WTC11 (cell line): Measurements from ENCODE around the gene SUN2. TPM values are rescaled to one million over a fixed set of nuclear protein-coding genes. Genes with fewer than 3 reads are reported as not detected.

Experiments used
- ATAC-seq: fragments of 200-7000 bp; cut with Tn5 transposase; 2 replicates; pipeline ENCODE4 v1.10.0; 2021; ENCODE audit warnings: mild to moderate bottlenecking, moderate library complexity
- CTCF ChIA-PET: fragments of 300-600 bp; sonication (Branson Sonifier 250); formaldehyde crosslinking; loops from one replicate; lab custom pipeline; 2021; ENCODE audit warnings: antibody characterized with exemption; lab: Charles Lee
- POLR2A ChIA-PET: fragments of 350-600 bp; sonication (Branson Sonifier 250); formaldehyde crosslinking; loops from one replicate; lab custom pipeline; 2021; ENCODE audit warnings: antibody characterized with exemption; lab: Charles Lee
- DNase-seq: peaks from one replicate; pipeline ENCODE4 v3.0.0; 2021; ENCODE audit warnings: low spot score
- H3K27ac Mint-ChIP-seq: 2 replicates; pipeline ENCODE4 v1.8.0; 2021; ENCODE audit warnings: mixed read lengths
- H3K27me3 Mint-ChIP-seq: 2 replicates; pipeline ENCODE4 v1.8.0; 2021; ENCODE audit warnings: low read depth, mild to moderate bottlenecking, moderate library complexity, mixed read lengths
- H3K36me3 Mint-ChIP-seq: 2 replicates; pipeline ENCODE4 v1.8.0; 2021; ENCODE audit warnings: mixed read lengths
- H3K4me1 Mint-ChIP-seq: 2 replicates; pipeline ENCODE4 v1.8.0; 2022; ENCODE audit warnings: mixed read lengths
- H3K4me3 Mint-ChIP-seq: 2 replicates; pipeline ENCODE4 v1.8.0; 2021; ENCODE audit warnings: mild to moderate bottlenecking, moderate library complexity, mixed read lengths
- H3K9me3 Mint-ChIP-seq: 2 replicates; pipeline ENCODE4 v1.8.0; 2021; ENCODE audit warnings: mixed read lengths
- ESRRA ChIP-seq: sonication (generic); formaldehyde crosslinking; IDR thresholded peaks from 2 replicates; pipeline ENCODE4 v1.8.1; 2022; ENCODE audit warnings: mild to moderate bottlenecking, missing genetic modification reagents, borderline replicate concordance
- FOXK1 ChIP-seq: sonication (generic); formaldehyde crosslinking; IDR thresholded peaks from 2 replicates; pipeline ENCODE4 v1.8.0; 2022; ENCODE audit warnings: mild to moderate bottlenecking, moderate library complexity, missing genetic modification reagents
- FOXP1 ChIP-seq: sonication (generic); formaldehyde crosslinking; IDR thresholded peaks from 2 replicates; pipeline ENCODE4 v1.8.0; 2022; ENCODE audit warnings: missing genetic modification reagents, mild to moderate bottlenecking, moderate library complexity, borderline replicate concordance
- GABPB1 ChIP-seq: sonication (generic); formaldehyde crosslinking; IDR thresholded peaks from 2 replicates; pipeline ENCODE4 v1.8.1; 2023; ENCODE audit warnings: mild to moderate bottlenecking, missing genetic modification reagents
- IRF2 ChIP-seq: sonication (generic); formaldehyde crosslinking; IDR thresholded peaks from 2 replicates; pipeline ENCODE4 v1.8.0; 2022; ENCODE audit warnings: low read depth, missing genetic modification reagents, borderline replicate concordance
- KAT7 ChIP-seq: sonication (generic); formaldehyde crosslinking; IDR thresholded peaks from 2 replicates; pipeline ENCODE4 v1.8.1; 2023; ENCODE audit warnings: missing genetic modification reagents, mild to moderate bottlenecking, borderline replicate concordance
- MYBL2 ChIP-seq: sonication (generic); formaldehyde crosslinking; IDR thresholded peaks from 2 replicates; pipeline ENCODE4 v1.8.1; 2023; ENCODE audit warnings: mild to moderate bottlenecking, moderate library complexity, missing genetic modification reagents
- PRRX2 ChIP-seq: fragments of 250-450 bp; sonication (Bioruptor Pico); IDR thresholded peaks from 2 replicates; pipeline ENCODE4 v1.8.0; 2021; ENCODE audit warnings: mild to moderate bottlenecking
- RELA ChIP-seq: sonication (generic); formaldehyde crosslinking; IDR thresholded peaks from 2 replicates; pipeline ENCODE4 v1.8.1; 2022; ENCODE audit warnings: missing genetic modification reagents, mild to moderate bottlenecking, borderline replicate concordance
- TCF7 ChIP-seq: sonication (generic); formaldehyde crosslinking; IDR thresholded peaks from 2 replicates; pipeline ENCODE4 v1.8.0; 2022; ENCODE audit warnings: mild to moderate bottlenecking, low read depth, missing genetic modification reagents, moderate library complexity
- ZNF219 ChIP-seq: sonication (generic); formaldehyde crosslinking; IDR thresholded peaks from 2 replicates; pipeline ENCODE4 v1.8.0; 2023; ENCODE audit warnings: missing genetic modification reagents, mild to moderate bottlenecking, borderline replicate concordance
- ZNF317 ChIP-seq: sonication (generic); formaldehyde crosslinking; IDR thresholded peaks from 2 replicates; pipeline ENCODE4 v1.8.1; 2023; ENCODE audit warnings: low read depth, mild to moderate bottlenecking, moderate library complexity, missing genetic modification reagents, borderline replicate concordance
- total RNA-seq: library from RNA; stranded (reverse); gene quantifications from 3 replicates; pipeline ENCODE4 v1.2.3, GENCODE V29; 2021
- TF ChIP-seq, protein P1 (sequence below): sonication (generic); formaldehyde crosslinking; IDR thresholded peaks from 2 replicates; pipeline ENCODE4 v1.8.0; 2022; ENCODE audit warnings: missing genetic modification reagents
- TF ChIP-seq, protein P2 (sequence below): fragments of 250-450 bp; sonication (Bioruptor Pico); IDR thresholded peaks from 2 replicates; pipeline ENCODE4 v1.9.0; 2021; ENCODE audit warnings: mild to moderate bottlenecking
- TF ChIP-seq, protein P3 (sequence below): sonication (generic); formaldehyde crosslinking; IDR thresholded peaks from 2 replicates; pipeline ENCODE4 v1.8.0; 2022; ENCODE audit warnings: mild to moderate bottlenecking, missing genetic modification reagents
- TF ChIP-seq, protein P4 (sequence below): fragments of 200-600 bp; IDR thresholded peaks from 2 replicates; pipeline ENCODE4 v1.8.0; 2022; ENCODE audit warnings: antibody characterized with exemption
- TF ChIP-seq, protein P5 (sequence below): sonication (generic); formaldehyde crosslinking; IDR thresholded peaks from 2 replicates; pipeline ENCODE4 v1.8.1; 2022; ENCODE audit warnings: mild to moderate bottlenecking, moderate library complexity, missing genetic modification reagents
- TF ChIP-seq, protein P6 (sequence below): sonication (generic); formaldehyde crosslinking; IDR thresholded peaks from 2 replicates; pipeline ENCODE4 v1.8.1; 2023; ENCODE audit warnings: mild to moderate bottlenecking, missing genetic modification reagents, moderate library complexity
- TF ChIP-seq, protein P7 (sequence below): sonication (generic); formaldehyde crosslinking; IDR thresholded peaks from 2 replicates; pipeline ENCODE4 v1.8.0; 2023; ENCODE audit warnings: missing genetic modification reagents
- TF ChIP-seq, protein P8 (sequence below): sonication (generic); formaldehyde crosslinking; IDR thresholded peaks from 2 replicates; pipeline ENCODE4 v1.8.1; 2022; ENCODE audit warnings: mild to moderate bottlenecking, missing genetic modification reagents, moderate library complexity, borderline replicate concordance

The SUN2 gene
- total RNA-seq, 1 experiment from 2014 or later = 30.1 TPM

DNA sequence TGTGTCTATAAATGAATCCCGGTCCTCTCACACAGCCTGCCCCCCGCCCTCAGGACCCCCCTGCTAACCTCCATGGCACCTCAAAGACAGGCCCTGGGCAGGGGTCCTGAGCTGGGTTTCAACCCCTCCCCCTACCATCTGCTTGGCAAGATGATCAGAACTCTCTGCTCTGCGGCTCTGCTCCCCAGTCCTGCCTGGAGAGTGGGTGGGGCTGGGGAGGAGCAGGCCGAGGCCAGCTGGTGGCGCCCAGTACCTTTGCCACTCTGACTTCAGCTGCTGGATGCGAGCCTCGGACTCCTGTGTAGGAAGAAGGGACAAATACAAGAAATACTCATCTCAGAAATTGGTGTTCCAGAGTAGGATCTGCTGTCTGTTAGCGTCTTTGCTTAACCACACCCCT, 15.0 kb downstream of the SUN2 start (continued):
- TF ChIP-seq, protein P1, sequence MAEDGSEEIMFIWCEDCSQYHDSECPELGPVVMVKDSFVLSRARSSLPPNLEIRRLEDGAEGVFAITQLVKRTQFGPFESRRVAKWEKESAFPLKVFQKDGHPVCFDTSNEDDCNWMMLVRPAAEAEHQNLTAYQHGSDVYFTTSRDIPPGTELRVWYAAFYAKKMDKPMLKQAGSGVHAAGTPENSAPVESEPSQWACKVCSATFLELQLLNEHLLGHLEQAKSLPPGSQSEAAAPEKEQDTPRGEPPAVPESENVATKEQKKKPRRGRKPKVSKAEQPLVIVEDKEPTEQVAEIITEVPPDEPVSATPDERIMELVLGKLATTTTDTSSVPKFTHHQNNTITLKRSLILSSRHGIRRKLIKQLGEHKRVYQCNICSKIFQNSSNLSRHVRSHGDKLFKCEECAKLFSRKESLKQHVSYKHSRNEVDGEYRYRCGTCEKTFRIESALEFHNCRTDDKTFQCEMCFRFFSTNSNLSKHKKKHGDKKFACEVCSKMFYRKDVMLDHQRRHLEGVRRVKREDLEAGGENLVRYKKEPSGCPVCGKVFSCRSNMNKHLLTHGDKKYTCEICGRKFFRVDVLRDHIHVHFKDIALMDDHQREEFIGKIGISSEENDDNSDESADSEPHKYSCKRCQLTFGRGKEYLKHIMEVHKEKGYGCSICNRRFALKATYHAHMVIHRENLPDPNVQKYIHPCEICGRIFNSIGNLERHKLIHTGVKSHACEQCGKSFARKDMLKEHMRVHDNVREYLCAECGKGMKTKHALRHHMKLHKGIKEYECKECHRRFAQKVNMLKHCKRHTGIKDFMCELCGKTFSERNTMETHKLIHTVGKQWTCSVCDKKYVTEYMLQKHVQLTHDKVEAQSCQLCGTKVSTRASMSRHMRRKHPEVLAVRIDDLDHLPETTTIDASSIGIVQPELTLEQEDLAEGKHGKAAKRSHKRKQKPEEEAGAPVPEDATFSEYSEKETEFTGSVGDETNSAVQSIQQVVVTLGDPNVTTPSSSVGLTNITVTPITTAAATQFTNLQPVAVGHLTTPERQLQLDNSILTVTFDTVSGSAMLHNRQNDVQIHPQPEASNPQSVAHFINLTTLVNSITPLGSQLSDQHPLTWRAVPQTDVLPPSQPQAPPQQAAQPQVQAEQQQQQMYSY (CRISPR knock-in tag) = no peak
- TF ChIP-seq FOXP1 = no peak
- TF ChIP-seq FOXK1 (CRISPR knock-in tag) = no peak
- TF ChIP-seq PRRX2 (CRISPR knock-in tag) = no peak
- TF ChIP-seq, protein P2, sequence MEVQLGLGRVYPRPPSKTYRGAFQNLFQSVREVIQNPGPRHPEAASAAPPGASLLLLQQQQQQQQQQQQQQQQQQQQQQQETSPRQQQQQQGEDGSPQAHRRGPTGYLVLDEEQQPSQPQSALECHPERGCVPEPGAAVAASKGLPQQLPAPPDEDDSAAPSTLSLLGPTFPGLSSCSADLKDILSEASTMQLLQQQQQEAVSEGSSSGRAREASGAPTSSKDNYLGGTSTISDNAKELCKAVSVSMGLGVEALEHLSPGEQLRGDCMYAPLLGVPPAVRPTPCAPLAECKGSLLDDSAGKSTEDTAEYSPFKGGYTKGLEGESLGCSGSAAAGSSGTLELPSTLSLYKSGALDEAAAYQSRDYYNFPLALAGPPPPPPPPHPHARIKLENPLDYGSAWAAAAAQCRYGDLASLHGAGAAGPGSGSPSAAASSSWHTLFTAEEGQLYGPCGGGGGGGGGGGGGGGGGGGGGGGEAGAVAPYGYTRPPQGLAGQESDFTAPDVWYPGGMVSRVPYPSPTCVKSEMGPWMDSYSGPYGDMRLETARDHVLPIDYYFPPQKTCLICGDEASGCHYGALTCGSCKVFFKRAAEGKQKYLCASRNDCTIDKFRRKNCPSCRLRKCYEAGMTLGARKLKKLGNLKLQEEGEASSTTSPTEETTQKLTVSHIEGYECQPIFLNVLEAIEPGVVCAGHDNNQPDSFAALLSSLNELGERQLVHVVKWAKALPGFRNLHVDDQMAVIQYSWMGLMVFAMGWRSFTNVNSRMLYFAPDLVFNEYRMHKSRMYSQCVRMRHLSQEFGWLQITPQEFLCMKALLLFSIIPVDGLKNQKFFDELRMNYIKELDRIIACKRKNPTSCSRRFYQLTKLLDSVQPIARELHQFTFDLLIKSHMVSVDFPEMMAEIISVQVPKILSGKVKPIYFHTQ (CRISPR knock-in tag) = no peak
- TF ChIP-seq, protein P3, sequence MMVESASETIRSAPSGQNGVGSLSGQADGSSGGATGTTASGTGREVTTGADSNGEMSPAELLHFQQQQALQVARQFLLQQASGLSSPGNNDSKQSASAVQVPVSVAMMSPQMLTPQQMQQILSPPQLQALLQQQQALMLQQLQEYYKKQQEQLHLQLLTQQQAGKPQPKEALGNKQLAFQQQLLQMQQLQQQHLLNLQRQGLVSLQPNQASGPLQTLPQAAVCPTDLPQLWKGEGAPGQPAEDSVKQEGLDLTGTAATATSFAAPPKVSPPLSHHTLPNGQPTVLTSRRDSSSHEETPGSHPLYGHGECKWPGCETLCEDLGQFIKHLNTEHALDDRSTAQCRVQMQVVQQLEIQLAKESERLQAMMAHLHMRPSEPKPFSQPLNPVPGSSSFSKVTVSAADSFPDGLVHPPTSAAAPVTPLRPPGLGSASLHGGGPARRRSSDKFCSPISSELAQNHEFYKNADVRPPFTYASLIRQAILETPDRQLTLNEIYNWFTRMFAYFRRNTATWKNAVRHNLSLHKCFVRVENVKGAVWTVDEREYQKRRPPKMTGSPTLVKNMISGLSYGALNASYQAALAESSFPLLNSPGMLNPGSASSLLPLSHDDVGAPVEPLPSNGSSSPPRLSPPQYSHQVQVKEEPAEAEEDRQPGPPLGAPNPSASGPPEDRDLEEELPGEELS (CRISPR knock-in tag) = no peak
- TF ChIP-seq, all 79 proteins: peak for 0

DNA sequence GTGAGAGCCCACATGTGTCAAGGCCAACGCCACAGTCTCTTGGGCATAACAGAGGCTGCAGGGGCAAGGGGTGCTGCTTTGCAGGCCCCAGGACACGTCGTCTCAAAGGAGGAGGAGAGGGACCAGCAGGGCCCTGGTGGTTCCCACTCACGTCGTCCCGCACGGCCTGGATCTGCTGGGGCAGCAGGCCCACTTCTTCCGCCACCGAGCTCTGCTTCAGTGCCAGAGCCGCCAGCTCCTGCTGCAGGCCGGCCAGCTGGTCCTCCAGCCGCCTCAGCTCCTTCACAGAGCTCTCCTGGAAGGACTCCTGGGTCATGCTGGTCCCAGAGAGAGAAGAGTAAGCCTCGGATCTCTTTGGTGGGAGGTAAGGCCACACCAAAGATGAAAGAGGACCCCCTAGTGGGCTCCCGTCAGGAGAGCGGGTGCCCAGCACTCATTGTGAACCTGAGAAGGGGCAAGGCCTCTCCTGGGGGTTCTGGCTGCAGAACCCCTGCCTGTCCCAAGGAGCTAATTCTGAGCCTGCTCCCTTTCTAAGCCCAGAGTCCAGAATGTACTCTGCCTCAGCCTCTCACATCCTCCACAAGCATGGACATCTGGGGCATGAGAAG, 15.6 kb downstream of the SUN2 start:
- no peak overlapping the region for H3K4me3 Mint-ChIP-seq
- no peak overlapping the region for H3K27ac Mint-ChIP-seq
- H3K36me3 Mint-ChIP-seq = peaks cover 25% of the 10 kb centered on the region
- H3K9me3 Mint-ChIP-seq = no peaks in the 10 kb centered on the region
- ChIA-PET POLR2A (no interaction called here), CTCF (interaction anchor here (0.6 to 2.5 kb wide), 6 partner anchors 9 to 297 kb away, joined by 3 to 9 read pairs (median 4); no protein-coding TSS in a partner anchor)
- no peaks in the 10 kb centered on the region for H3K27me3 Mint-ChIP-seq
- H3K4me1 Mint-ChIP-seq = no peaks in the 10 kb centered on the region
- DNase-seq (no peak), ATAC-seq (no peak)
- TF ChIP-seq MYBL2 (no peak), ZNF317 (no peak), ESRRA (CRISPR knock-in tag) (no peak), GABPB1 (CRISPR knock-in tag) (no peak), FOXK1 (CRISPR knock-in tag) (no peak), IRF2 (CRISPR knock-in tag) (no peak), RELA (CRISPR knock-in tag) (no peak), TCF7 (CRISPR knock-in tag) (no peak), KAT7 (CRISPR knock-in tag) (no peak), ZNF219 (CRISPR knock-in tag) (no peak)
- TF ChIP-seq, protein P4, sequence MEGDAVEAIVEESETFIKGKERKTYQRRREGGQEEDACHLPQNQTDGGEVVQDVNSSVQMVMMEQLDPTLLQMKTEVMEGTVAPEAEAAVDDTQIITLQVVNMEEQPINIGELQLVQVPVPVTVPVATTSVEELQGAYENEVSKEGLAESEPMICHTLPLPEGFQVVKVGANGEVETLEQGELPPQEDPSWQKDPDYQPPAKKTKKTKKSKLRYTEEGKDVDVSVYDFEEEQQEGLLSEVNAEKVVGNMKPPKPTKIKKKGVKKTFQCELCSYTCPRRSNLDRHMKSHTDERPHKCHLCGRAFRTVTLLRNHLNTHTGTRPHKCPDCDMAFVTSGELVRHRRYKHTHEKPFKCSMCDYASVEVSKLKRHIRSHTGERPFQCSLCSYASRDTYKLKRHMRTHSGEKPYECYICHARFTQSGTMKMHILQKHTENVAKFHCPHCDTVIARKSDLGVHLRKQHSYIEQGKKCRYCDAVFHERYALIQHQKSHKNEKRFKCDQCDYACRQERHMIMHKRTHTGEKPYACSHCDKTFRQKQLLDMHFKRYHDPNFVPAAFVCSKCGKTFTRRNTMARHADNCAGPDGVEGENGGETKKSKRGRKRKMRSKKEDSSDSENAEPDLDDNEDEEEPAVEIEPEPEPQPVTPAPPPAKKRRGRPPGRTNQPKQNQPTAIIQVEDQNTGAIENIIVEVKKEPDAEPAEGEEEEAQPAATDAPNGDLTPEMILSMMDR = no peak
- TF ChIP-seq, protein P5, sequence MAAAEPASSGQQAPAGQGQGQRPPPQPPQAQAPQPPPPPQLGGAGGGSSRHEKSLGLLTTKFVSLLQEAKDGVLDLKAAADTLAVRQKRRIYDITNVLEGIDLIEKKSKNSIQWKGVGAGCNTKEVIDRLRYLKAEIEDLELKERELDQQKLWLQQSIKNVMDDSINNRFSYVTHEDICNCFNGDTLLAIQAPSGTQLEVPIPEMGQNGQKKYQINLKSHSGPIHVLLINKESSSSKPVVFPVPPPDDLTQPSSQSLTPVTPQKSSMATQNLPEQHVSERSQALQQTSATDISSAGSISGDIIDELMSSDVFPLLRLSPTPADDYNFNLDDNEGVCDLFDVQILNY (CRISPR knock-in tag) = no peak
- TF ChIP-seq, protein P6, sequence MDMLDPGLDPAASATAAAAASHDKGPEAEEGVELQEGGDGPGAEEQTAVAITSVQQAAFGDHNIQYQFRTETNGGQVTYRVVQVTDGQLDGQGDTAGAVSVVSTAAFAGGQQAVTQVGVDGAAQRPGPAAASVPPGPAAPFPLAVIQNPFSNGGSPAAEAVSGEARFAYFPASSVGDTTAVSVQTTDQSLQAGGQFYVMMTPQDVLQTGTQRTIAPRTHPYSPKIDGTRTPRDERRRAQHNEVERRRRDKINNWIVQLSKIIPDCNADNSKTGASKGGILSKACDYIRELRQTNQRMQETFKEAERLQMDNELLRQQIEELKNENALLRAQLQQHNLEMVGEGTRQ (CRISPR knock-in tag) = no peak
- TF ChIP-seq, protein P7, sequence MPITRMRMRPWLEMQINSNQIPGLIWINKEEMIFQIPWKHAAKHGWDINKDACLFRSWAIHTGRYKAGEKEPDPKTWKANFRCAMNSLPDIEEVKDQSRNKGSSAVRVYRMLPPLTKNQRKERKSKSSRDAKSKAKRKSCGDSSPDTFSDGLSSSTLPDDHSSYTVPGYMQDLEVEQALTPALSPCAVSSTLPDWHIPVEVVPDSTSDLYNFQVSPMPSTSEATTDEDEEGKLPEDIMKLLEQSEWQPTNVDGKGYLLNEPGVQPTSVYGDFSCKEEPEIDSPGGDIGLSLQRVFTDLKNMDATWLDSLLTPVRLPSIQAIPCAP (CRISPR knock-in tag) = no peak
- TF ChIP-seq, protein P8, sequence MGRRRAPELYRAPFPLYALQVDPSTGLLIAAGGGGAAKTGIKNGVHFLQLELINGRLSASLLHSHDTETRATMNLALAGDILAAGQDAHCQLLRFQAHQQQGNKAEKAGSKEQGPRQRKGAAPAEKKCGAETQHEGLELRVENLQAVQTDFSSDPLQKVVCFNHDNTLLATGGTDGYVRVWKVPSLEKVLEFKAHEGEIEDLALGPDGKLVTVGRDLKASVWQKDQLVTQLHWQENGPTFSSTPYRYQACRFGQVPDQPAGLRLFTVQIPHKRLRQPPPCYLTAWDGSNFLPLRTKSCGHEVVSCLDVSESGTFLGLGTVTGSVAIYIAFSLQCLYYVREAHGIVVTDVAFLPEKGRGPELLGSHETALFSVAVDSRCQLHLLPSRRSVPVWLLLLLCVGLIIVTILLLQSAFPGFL (CRISPR knock-in tag) = no peak
